ENCODE results near the gene ZNF835.

GRCh38 chr19:56689198-56689597 is 17.6 kb upstream of the ZNF835 start:
- no peak for TF ChIP-seq EZH2 (IDR thresholded peaks at IDR 0.05; ENCODE audit: borderline replicate concordance, control insufficient read depth, low read depth, low read length)
- no peak for TF ChIP-seq SIX5 (IDR thresholded peaks at IDR 0.05; ENCODE audit: low read depth, low read length, severe bottlenecking)
- TF ChIP-seq, protein P1, sequence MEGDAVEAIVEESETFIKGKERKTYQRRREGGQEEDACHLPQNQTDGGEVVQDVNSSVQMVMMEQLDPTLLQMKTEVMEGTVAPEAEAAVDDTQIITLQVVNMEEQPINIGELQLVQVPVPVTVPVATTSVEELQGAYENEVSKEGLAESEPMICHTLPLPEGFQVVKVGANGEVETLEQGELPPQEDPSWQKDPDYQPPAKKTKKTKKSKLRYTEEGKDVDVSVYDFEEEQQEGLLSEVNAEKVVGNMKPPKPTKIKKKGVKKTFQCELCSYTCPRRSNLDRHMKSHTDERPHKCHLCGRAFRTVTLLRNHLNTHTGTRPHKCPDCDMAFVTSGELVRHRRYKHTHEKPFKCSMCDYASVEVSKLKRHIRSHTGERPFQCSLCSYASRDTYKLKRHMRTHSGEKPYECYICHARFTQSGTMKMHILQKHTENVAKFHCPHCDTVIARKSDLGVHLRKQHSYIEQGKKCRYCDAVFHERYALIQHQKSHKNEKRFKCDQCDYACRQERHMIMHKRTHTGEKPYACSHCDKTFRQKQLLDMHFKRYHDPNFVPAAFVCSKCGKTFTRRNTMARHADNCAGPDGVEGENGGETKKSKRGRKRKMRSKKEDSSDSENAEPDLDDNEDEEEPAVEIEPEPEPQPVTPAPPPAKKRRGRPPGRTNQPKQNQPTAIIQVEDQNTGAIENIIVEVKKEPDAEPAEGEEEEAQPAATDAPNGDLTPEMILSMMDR (IDR thresholded peaks at IDR 0.05 in 2 of 3, conservative IDR thresholded peaks at IDR 0.05 in 1 of 3; ENCODE audit: control insufficient read depth in 2 of 3, extremely low read depth in 1 of 3, insufficient read depth in 1 of 3, low read depth in 3 of 3, low read length in 3 of 3): no peak
- no peak for TF ChIP-seq PAX8 (IDR thresholded peaks at IDR 0.05)
- no peak for TF ChIP-seq YY1 (IDR thresholded peaks at IDR 0.05; ENCODE audit: low read depth, low read length)
- TF ChIP-seq RUNX3 (IDR thresholded peaks at IDR 0.05; ENCODE audit: low read length): no peak
- no peak for TF ChIP-seq NRF1 (conservative IDR thresholded peaks at IDR 0.05; ENCODE audit: low read depth, low read length)
- TF ChIP-seq POLR2AphosphoS5 (IDR thresholded peaks at IDR 0.05; ENCODE audit: low read length): no peak
- TF ChIP-seq ELK1 (IDR thresholded peaks at IDR 0.05; ENCODE audit: low read depth, low read length): no peak
- no peak for TF ChIP-seq ZBTB33 (IDR thresholded peaks at IDR 0.05)
- no peak for TF ChIP-seq FOS (IDR thresholded peaks at IDR 0.05; ENCODE audit: borderline replicate concordance, extremely low read depth, insufficient read length)
- no peak for TF ChIP-seq ZSCAN29 (IDR thresholded peaks at IDR 0.05)

Measured in GM12878 (cell line).